Activated T-cell treated with anti-CD3 and anti-CD28 coated beads for 48 hours (primary cell): ENCODE results near the gene CXCL12.

Experiments
- DNase-seq: peaks from one replicate; pipeline ENCODE4 v3.0.0-alpha.2; 2020; ENCODE audit warnings: low read depth

Gene CXCL12

DNA sequence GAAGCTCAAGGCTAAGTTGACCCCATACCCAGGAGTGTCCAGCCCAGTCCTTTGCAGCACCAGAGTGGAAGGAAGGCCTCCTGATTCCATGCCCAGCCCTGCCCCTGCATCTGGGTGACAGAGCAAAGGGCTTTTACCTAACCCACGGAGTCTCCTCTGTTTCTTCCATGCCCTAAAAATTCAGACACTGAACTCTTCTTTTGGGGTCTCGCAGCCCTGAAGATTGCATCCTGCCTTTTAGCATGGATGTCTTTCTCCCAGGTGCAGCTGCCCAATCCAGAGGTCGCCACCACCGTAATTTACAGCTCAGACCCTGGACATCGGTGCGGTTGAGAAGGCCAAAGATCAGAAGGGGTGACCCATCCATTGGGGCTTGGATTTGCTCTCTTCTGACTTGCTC, 50.8 kb downstream of the CXCL12 start:
- no peak for DNase-seq

DNA sequence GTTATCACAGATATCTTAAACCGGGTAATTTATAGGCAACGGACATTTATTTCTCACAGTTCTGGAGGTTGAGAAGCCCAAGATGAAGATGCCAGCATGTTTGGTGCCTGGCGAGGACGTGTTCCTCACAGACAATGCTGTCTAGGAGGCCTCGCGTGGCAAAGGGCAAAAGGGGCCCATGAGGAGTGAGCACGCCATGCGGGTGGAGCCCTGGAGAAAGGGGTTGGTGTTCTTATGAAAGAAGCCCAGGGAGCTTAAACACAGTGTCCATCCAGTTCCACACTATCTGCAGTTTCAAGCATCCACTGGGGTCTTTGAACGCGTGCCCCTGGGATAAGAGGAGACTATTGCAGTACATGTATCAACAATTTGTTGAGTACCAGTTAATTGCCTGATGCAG, 51.4 kb downstream of the CXCL12 start:
- DNase-seq: no peak

DNA sequence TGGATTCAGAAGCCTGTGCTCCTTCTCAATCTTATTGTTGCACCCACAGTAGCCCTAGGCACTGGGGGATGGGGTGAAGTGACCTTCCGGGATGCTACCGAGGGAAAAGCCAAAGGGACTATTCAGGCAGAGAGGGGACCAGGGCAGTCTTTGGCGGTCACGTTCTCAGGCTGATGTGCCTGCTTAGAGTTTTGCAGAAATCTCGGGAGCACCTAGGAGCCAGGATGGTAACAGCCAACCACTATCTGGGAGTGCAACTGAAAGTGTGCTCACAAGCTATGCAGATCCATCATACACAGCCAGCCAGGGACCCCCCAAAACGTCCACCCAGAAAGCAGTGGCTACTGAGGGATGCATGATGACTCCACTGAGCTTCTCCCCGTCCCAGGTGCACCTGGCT, 52.4 kb downstream of the CXCL12 start:
- DNase-seq: no peak

DNA sequence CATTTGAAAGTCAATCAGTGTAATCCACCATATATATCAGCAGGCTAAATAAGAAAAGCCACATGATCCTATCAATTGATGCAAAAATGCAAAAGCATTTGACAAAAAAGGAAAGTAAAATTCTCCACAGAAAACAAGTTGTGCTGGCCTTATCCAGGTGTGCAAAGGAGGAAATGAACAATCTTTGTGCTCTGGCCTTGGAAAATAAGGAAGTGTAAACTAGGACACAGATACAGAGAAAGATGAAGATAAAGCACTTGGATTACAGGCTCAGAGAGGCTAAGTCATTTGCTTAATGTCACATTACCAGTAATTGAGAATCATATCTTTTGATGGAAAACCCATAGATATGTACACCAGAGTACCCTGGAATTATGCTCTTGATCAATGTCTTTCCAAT, 54.5 kb downstream of the CXCL12 start:
- no peak for DNase-seq

DNA sequence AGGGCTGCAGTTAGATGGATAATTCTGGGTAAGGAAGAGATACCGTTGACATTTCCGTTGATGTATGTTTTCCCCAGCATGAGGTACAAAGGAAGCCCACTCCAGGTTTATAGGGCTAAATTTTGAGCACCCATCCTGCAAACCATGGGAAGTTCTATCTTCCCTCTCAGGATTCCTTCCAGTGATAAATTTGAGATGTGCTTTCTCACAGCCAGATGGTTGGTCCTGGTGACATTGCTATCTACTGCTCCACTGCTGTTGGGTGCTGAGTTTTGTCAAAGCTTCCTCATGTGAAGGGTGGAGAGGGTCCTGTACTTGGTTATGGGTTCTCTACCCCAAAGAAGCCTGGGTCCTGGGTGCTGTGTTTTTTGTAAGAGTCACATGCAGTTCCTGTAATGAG, 57.4 kb downstream of the CXCL12 start:
- no peak for DNase-seq
